GM18867 (cell line): ENCODE data around the gene LRRC70.

Experiments used
- ATAC-seq: cut with Tn5 transposase; IDR thresholded peaks from one replicate; pipeline ENCODE4 v1.9.1; 2021; ENCODE audit warnings: mild to moderate bottlenecking, moderate library complexity; ENCODE audit not compliant: unreplicated experiment

LRRC70 gene

DNA sequence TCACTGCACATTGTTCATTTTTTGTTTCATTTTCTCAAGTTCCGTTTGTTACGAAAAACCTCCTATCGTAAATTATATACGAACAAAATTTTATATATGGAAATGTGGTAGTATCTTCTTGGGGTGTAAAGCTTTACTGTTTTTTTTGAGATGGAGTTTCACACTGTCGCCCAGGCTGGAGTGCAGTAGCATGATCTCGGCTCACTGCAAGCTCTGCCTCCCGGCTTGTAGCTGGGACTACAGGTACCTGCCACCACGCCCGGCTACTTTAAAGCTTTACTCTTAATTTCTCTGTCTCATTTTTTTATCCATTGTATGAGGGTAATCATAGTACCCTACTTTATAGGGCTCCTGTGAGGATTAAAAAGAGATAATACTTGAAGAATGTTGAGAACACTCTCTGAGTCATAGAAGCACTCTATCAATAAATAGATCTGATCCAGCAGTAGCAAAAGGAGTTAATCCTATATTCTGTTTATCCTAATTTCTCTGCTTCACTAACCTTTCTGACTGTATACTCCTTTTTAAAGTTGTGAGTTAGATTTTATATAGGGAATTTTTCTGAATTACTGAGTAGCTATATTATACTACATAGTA lies 5.6 kb upstream of the LRRC70 start:
- no peak for ATAC-seq

DNA sequence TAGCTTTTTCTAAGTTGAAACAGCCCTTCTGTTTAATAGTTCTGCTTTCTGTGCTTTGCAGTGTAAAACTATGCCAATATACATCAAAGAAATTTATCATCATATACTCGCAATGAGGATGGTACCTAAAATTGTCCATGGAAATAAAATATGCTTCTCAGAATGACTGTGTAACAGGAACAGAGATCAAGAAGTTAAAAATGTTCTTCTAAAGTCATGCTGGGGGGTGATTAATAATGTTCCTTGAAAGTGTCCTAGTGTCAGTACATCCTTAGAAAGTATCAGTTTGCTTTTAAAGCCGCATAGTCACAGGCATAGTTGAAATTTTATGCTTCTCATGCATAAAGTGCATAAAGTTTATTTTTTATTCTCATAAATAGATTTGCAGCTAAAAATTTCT lies 4.0 kb upstream of the LRRC70 start:
- peak; percentile 53 for ATAC-seq

- no peak for ATAC-seq
These were observed 3.6 kb upstream of the LRRC70 start for GRCh38 chr5:62575066-62575465.

GRCh38 chr5:62575489-62575888 lies 3.1 kb upstream of the LRRC70 start:
- ATAC-seq, result no peak

GRCh38 chr5:62576570-62577170 lies 1.9 kb upstream of the LRRC70 start:
- no peak for ATAC-seq

GRCh38 chr5:62577488-62577887 lies 1.1 kb upstream of the LRRC70 start:
- ATAC-seq, result no peak

GRCh38 chr5:62579761-62580160 lies 1.1 kb downstream of the LRRC70 start:
- no peak for ATAC-seq

GRCh38 chr5:62581836-62582597 lies 3.4 kb downstream of the LRRC70 start:
- ATAC-seq, result no peak

- ATAC-seq, result no peak
These were observed 5.8 kb downstream of the LRRC70 start for GRCh38 chr5:62584391-62584790.

GRCh38 chr5:62585306-62585705 lies 6.7 kb downstream of the LRRC70 start:
- no peak for ATAC-seq

DNA sequence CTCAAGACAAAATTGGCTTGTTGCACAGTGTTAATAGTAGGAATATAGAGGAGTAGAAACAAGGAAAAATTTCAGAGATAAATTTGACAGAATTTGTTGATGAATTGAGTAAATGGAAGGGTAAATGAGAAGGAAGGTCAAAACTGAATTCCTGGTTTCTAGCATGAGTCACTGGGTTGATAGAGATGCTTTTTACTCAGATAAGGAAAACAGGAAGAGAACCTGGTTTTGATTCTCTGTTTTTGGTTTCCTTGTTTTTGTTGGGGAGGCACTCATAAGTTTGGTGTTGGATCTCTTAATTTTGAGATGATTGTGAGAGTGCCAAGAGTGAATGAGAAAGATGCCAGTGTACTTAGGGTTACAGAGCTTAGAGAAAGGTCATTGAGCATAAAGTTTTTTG lies 7.1 kb downstream of the LRRC70 start:
- no peak for ATAC-seq

- ATAC-seq, result no peak
These were observed 9.1 kb downstream of the LRRC70 start for GRCh38 chr5:62587737-62588136.

DNA sequence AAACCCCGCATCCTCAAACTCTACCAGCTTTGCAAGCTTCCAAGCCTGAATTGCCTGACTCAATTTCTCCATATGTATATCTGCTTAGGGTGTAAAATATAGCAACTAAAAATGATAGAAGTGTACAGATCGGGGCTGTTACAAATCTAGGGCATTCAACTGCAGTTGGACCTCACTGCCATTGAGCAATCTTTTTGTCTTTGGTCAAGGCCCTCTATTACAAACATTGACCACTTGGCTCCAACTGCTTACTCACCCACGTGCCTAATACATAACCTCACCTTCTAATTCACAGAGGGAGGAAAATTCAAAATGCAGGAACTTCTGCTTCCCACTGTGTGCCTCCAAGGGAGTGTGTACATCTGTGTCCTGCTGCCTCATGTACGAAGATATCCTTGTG lies 10.0 kb downstream of the LRRC70 start:
- no peak for ATAC-seq

- ATAC-seq, result no peak
These were observed 10.9 kb downstream of the LRRC70 start for GRCh38 chr5:62589504-62589903.

DNA sequence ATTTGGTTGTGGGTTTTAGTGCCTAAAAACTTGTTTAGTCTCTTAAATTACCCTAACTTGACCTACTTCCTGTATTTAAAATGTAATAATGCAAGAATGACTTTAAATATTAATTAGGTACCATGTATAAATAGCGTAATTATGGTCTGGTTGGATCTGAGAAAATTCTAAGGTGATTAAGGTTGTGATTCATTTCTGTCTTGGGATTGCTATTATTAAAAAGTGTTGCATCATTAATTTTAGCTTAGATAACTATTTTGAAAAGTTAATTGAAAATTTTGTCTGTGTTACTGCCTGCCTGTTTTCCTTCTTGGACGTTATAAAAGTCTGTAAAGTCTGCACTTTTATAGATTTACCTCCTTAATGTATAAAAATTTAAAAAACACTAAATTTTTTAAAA lies 11.8 kb downstream of the LRRC70 start:
- no peak for ATAC-seq

GRCh38 chr5:62592558-62592957 lies 13.9 kb downstream of the LRRC70 start:
- no peak for ATAC-seq

DNA sequence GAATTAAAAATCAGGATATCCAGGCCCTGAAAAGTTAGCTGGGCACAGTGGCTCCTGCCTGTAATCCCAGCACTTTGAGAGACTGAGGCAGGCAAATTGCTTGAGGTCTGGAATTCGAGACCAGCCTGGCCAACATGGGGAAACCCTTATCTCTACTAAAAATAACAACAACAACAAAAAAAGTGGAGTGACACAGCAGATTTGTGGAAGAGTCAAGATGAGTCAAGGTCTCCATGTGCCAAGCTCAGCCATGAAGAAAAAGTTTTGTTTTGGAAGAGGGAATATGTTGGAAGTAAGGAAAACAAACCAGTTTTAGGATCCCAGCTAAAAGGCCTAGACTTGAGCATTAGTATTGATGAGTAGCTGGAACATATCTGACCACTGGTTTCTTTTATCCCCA lies 14.7 kb downstream of the LRRC70 start:
- no peak for ATAC-seq

- no peak for ATAC-seq
These were observed 15.9 kb downstream of the LRRC70 start for GRCh38 chr5:62594364-62594984.

DNA sequence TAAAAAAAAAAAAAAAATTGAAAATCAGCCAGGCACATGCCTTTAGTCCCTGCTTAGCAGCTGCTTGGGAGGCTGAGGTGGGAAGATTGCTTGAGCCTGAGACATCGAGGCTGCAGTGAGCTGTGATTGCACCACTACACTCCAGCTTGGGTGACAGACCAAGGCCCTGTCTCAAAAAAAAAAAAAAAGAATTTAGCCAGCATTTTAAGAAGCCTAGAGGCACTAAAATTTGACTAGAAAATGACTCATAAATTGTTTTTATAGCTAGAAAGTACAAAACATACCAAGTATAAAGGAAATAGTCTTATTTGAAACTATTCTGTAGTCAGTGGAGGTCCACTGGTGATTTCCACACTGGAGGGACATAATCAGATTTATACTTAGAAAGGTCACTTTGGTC lies 17.5 kb downstream of the LRRC70 start:
- ATAC-seq, result no peak

DNA sequence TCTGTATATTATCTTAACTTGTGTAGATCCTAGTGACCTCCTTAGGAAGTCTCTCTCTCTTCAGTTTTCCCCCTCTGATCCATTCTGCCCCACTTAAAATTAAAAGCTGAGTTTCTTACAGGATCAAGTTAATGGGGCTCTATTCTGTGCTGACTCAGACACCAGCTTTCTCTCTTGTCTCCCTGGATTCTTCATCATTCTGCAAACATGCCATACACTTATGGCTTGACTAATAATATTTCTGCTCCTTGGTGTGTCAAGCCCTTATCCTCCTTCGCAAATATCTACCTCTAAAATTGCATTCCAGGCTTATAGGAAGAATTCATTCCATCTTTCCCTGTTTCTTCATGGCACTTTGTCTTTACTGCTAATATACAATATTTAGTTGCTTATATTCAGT lies 18.1 kb downstream of the LRRC70 start:
- no peak for ATAC-seq

GRCh38 chr5:62597314-62597713 lies 18.7 kb downstream of the LRRC70 start:
- no peak for ATAC-seq
